Smooth muscle cell (in vitro differentiated cells): Measurements from ENCODE around the gene ITGB2. TPM values are rescaled to one million over a fixed set of nuclear protein-coding genes. Genes with fewer than 3 reads are reported as not detected.

Experiments
- DNase-seq: peaks from one replicate; lab custom pipeline; 2025; ENCODE audit not compliant: unreplicated experiment; lab: John Stamatoyannopoulos, UW
- H2AFZ ChIP-seq: fragments of 200-600 bp; sonication (generic); 2 replicates; pipeline ENCODE4 v1.6.0; 2016; ENCODE audit warnings: antibody characterized with exemption, low read depth, mild to moderate bottlenecking
- H3F3A ChIP-seq: fragments of 200-600 bp; sonication (generic); 2 replicates; pipeline ENCODE4 v1.6.0; 2017; ENCODE audit warnings: antibody characterized with exemption, low read depth
- H3K27ac ChIP-seq: fragments of 200-600 bp; sonication (generic); 2 replicates; pipeline ENCODE4 v1.5.1; 2016; ENCODE audit warnings: low read depth, mild to moderate bottlenecking
- H3K27me3 ChIP-seq: fragments of 200-600 bp; sonication (generic); 2 replicates; pipeline ENCODE4 v1.6.1; 2016; ENCODE audit warnings: low read depth, mild to moderate bottlenecking
- H3K36me3 ChIP-seq: fragments of 200-600 bp; sonication (generic); 2 replicates; pipeline ENCODE4 v1.5.1; 2016; ENCODE audit warnings: low read depth
- H3K4me1 ChIP-seq: fragments of 200-600 bp; sonication (generic); 2 replicates; pipeline ENCODE4 v1.5.1; 2016; ENCODE audit warnings: low read depth
- H3K4me2 ChIP-seq: fragments of 200-600 bp; sonication (generic); 2 replicates; pipeline ENCODE4 v1.6.0; 2016; ENCODE audit warnings: mild to moderate bottlenecking
- H3K4me3 ChIP-seq: fragments of 200-600 bp; sonication (generic); 2 replicates; pipeline ENCODE4 v1.5.1; 2016; ENCODE audit warnings: mild to moderate bottlenecking
- H3K79me2 ChIP-seq: fragments of 200-600 bp; sonication (generic); 2 replicates; pipeline ENCODE4 v1.6.0; 2016; ENCODE audit warnings: low read depth, mild to moderate bottlenecking
- H3K9ac ChIP-seq: fragments of 200-600 bp; sonication (generic); 2 replicates; pipeline ENCODE4 v1.6.0; 2016; ENCODE audit warnings: low read depth
- H3K9me3 ChIP-seq: fragments of 200-600 bp; sonication (generic); replicated peaks from 2 replicates; pipeline ENCODE4 v1.5.1; 2016; ENCODE audit warnings: low read depth
- H4K20me1 ChIP-seq: fragments of 200-600 bp; sonication (generic); 2 replicates; pipeline ENCODE4 v1.6.0; 2016; ENCODE audit warnings: low read depth
- CTCF ChIP-seq: fragments of 200-600 bp; sonication (generic); IDR thresholded peaks from 2 replicates; pipeline ENCODE4 v1.5.1; 2017; ENCODE audit warnings: borderline replicate concordance, mild to moderate bottlenecking, antibody characterized with exemption; ENCODE audit not compliant: insufficient read depth, poor library complexity, severe bottlenecking
- WGBS: methylation state at CpG from one replicate; pipeline ENCODE4 v1.1.7; 2016; ENCODE audit warnings: low lambda C conversion rate; 5-methylcytosine and 5-hydroxymethylcytosine counted together
- polyA plus RNA-seq: library from polyadenylated mRNA; unstranded; fragments of >200 nt; fragmentation: Nextera tagmentation; extraction: Ambion mirVana; gene quantifications from 2 replicates; pipeline ENCODE4 v1.2.1, GENCODE V29; 2016
- total RNA-seq: library from RNA; depleted of rRNA; stranded (reverse); fragments of >200 nt; gene quantifications from 2 replicates; pipeline ENCODE4 v1.2.3, GENCODE V29; 2014

The ITGB2 gene
- total and polyA plus RNA-seq, 2 experiments from 2014 or later, result 0.18 to 0.86 TPM

- Histone ChIP-seq H3K9ac (no peak overlapping the region), H3K27me3 (no peaks in the 10 kb centered on the region), H4K20me1 (no peaks in the 10 kb centered on the region), H3K36me3 (no peaks in the 10 kb centered on the region), H3K4me2 (no peak overlapping the region), H3K4me3 (no peak overlapping the region), H3K4me1 (no peaks in the 10 kb centered on the region), H3F3A (no peaks in the 10 kb centered on the region), H3K9me3 (no peaks in the 10 kb centered on the region), H3K27ac (no peak overlapping the region), H2AFZ (no peak overlapping the region), H3K79me2 (no peaks in the 10 kb centered on the region)
- no peak for DNase-seq
- WGBS, result 85% methylated on average over 3 of the region's 3 CpGs
- no peak for TF ChIP-seq CTCF
Measured at GRCh38 chr21:44836349-44836665, 84.4 kb downstream of the ITGB2 start.

Other genes starting within 250 kb of the ITGB2 start
- gene KRTAP12-1, start 238.7 kb downstream of the ITGB2 start, total RNA-seq, result not detected in 2 replicates
- gene KRTAP12-1, start 238.7 kb downstream of the ITGB2 start, polyA plus RNA-seq, result not detected in 2 replicates
- not detected in 2 replicates for gene KRTAP10-12, start 223.7 kb downstream of the ITGB2 start, total RNA-seq
- gene KRTAP10-12, start 223.7 kb downstream of the ITGB2 start, polyA plus RNA-seq, result not detected in 2 replicates
- not detected in 2 replicates for gene TSPEAR, start 209.3 kb downstream of the ITGB2 start, total RNA-seq
- 0.71 and 1.7 TPM in 2 replicates for gene TSPEAR, start 209.3 kb downstream of the ITGB2 start, polyA plus RNA-seq
- gene UBE2G2, start 119.1 kb downstream of the ITGB2 start, total RNA-seq, result 34.1 and 35.6 TPM in 2 replicates
- 33.1 and 38.0 TPM in 2 replicates for gene UBE2G2, start 119.1 kb downstream of the ITGB2 start, polyA plus RNA-seq
- 82.8 and 87.9 TPM in 2 replicates for gene SUMO3, start 102.8 kb downstream of the ITGB2 start, total RNA-seq
- gene SUMO3, start 102.8 kb downstream of the ITGB2 start, polyA plus RNA-seq, result 116 and 124 TPM in 2 replicates
- 331 and 369 TPM in 2 replicates for gene PTTG1IP, start 47.2 kb downstream of the ITGB2 start, total RNA-seq
- gene PTTG1IP, start 47.2 kb downstream of the ITGB2 start, polyA plus RNA-seq, result 314 and 340 TPM in 2 replicates
- gene SLX9, start 19.1 kb upstream of the ITGB2 start, total RNA-seq, result 13.9 and 15.9 TPM in 2 replicates
- 26.6 and 32.7 TPM in 2 replicates for gene SLX9, start 19.1 kb upstream of the ITGB2 start, polyA plus RNA-seq
- 20.3 and 28.9 TPM in 2 replicates for gene ADARB1, start 153.7 kb upstream of the ITGB2 start, total RNA-seq
- gene ADARB1, start 153.7 kb upstream of the ITGB2 start, polyA plus RNA-seq, result 25.6 and 27.6 TPM in 2 replicates